HepG2 (cell line): ENCODE measurements around the gene FN1. TPM values are rescaled to one million over a fixed set of nuclear protein-coding genes. Genes with fewer than 3 reads are reported as not detected.

Experiments
- ADNP ChIP-seq: sonication (generic); formaldehyde crosslinking; IDR thresholded peaks from 2 replicates; pipeline ENCODE4 v1.4.0; 2020; ENCODE audit warnings: missing genetic modification reagents
- ASH2L ChIP-seq: fragments of 300-600, 200-600 bp; sonication (generic); IDR thresholded peaks from 2 replicates; pipeline ENCODE4 v1.7.0; 2017; ENCODE audit warnings: low read depth, mild to moderate bottlenecking, moderate library complexity, mixed read lengths, low read length; ENCODE audit not compliant: insufficient read length
- FOXJ3 ChIP-seq: sonication (generic); formaldehyde crosslinking; IDR thresholded peaks from 2 replicates; pipeline ENCODE4 v1.4.0; 2020; ENCODE audit warnings: missing genetic modification reagents, mild to moderate bottlenecking, borderline replicate concordance
- GABPB1 ChIP-seq: IDR thresholded peaks from 2 replicates; pipeline ENCODE4 v1.6.1; 2016; ENCODE audit warnings: mild to moderate bottlenecking, missing genetic modification reagents, moderate library complexity, missing compliant biosample characterization
- GMEB2 ChIP-seq: IDR thresholded peaks from 2 replicates; pipeline ENCODE4 v1.6.1; 2016; ENCODE audit warnings: missing biosample characterization, missing genetic modification reagents, low read depth
- LRRFIP1 ChIP-seq: sonication (generic); formaldehyde crosslinking; conservative IDR thresholded peaks from 2 replicates; pipeline ENCODE4 v1.4.0; 2020; ENCODE audit warnings: missing genetic modification reagents
- MEF2D ChIP-seq: sonication (generic); formaldehyde crosslinking; IDR thresholded peaks from 2 replicates; pipeline ENCODE4 v1.5.1; 2020; ENCODE audit warnings: mild to moderate bottlenecking, missing genetic modification reagents
- NFYC ChIP-seq: IDR thresholded peaks from 2 replicates; pipeline ENCODE4 v1.6.1; 2016; ENCODE audit warnings: missing genetic modification reagents, missing compliant biosample characterization
- PHF20 ChIP-seq: sonication (generic); formaldehyde crosslinking; IDR thresholded peaks from 2 replicates; pipeline ENCODE4 v1.5.0; 2020; ENCODE audit warnings: mild to moderate bottlenecking, missing genetic modification reagents
- RERE ChIP-seq: IDR thresholded peaks from 2 replicates; pipeline ENCODE4 v1.6.1; 2016; ENCODE audit warnings: low read depth, missing genetic modification reagents, missing compliant biosample characterization
- TEF ChIP-seq: sonication (generic); formaldehyde crosslinking; IDR thresholded peaks from 2 replicates; pipeline ENCODE4 v1.5.0; 2020; ENCODE audit warnings: missing genetic modification reagents
- TRAFD1 ChIP-seq: sonication (generic); formaldehyde crosslinking; IDR thresholded peaks from 2 replicates; pipeline ENCODE4 v1.5.1; 2020; ENCODE audit warnings: missing genetic modification reagents, mild to moderate bottlenecking, borderline replicate concordance
- ZNF629 ChIP-seq: sonication (generic); formaldehyde crosslinking; conservative IDR thresholded peaks from 2 replicates; pipeline ENCODE4 v1.5.0; 2020; ENCODE audit warnings: missing genetic modification reagents
- ZNF740 ChIP-seq: sonication (generic); formaldehyde crosslinking; IDR thresholded peaks from 2 replicates; pipeline ENCODE4 v1.4.0; 2020; ENCODE audit warnings: missing genetic modification reagents
- ZSCAN29 ChIP-seq: sonication (generic); formaldehyde crosslinking; conservative IDR thresholded peaks from 2 replicates; pipeline ENCODE4 v1.4.0; 2020; ENCODE audit warnings: mild to moderate bottlenecking, missing genetic modification reagents
- polyA plus RNA-seq, 8 experiments: library from polyadenylated mRNA; depleted of rRNA in 3 of 8; stranded (reverse) in 7 of 8; unstranded in 1 of 8; fragments of >200 nt; fragmentation: Illumina TruSeq in 4 of 8; extraction: Trizol in 4 of 8; gene quantifications; 2 replicates each; pipeline versions ENCODE4 v1.2.1 to v1.2.3, GENCODE V29; 2011 to 2016; ENCODE audit warnings: low read depth in 4 of 8, missing spikeins in 1 of 8, mixed read lengths in 1 of 8; ENCODE audit not compliant: insufficient read depth in 1 of 8
- total RNA-seq, 5 experiments: library from RNA; depleted of rRNA; stranded (reverse); fragments of >200 nt; fragmentation: Illumina TruSeq; extraction: Trizol; gene quantifications; 2 replicates each; pipeline ENCODE4 v1.2.3, GENCODE V29; 2016; ENCODE audit warnings: low read depth in 1 of 5

The FN1 gene
- total and polyA plus RNA-seq, 2 of the 13 experiments (the other 11 are each of a cell fraction or from before 2014, with no cell fraction given): 1,847 to 6,471 TPM

- TF ChIP-seq ZNF629 (CRISPR knock-in tag): peak; percentile 56
- TF ChIP-seq ADNP (CRISPR knock-in tag): no peak
- TF ChIP-seq TEF (CRISPR knock-in tag): peak; percentile 86
- TF ChIP-seq MEF2D (CRISPR knock-in tag): peak; percentile 84
- peak; percentile 89 for TF ChIP-seq ZSCAN29
- peak; percentile 91 for TF ChIP-seq ASH2L
- TF ChIP-seq RERE (CRISPR knock-in tag): peak; percentile 29; the same call in 1 of the 2 replicates
- TF ChIP-seq PHF20 (CRISPR knock-in tag): peak; percentile 84
- TF ChIP-seq LRRFIP1: peak; percentile 81; the same call in 1 of the 2 replicates
- peak; percentile 13; the same call in 1 of the 2 replicates for TF ChIP-seq NFYC (CRISPR knock-in tag)
- peak; percentile 93; the same call in 1 of the 2 replicates for TF ChIP-seq TRAFD1 (CRISPR knock-in tag)
- TF ChIP-seq ZNF740 (CRISPR knock-in tag): peak; percentile 74; the same call in 1 of the 2 replicates
- peak; percentile 48; the same call in 1 of the 2 replicates for TF ChIP-seq FOXJ3 (CRISPR knock-in tag)
- TF ChIP-seq GABPB1: peak; percentile 95
- 0 out of 2 replicates have a peak, but pooled peaks have one; percentile 30 for TF ChIP-seq GMEB2
Observed at GRCh38 chr2:215311625-215312396, 124.1 kb downstream of the FN1 start, which contains the start of gene ATIC (continued).
